Vagina (tissue), 2 donors: ENCODE data around the gene ZNF662.

Experiments used
- CTCF ChIP-seq, 3 experiments: fragments of 450-650 bp in 2 of 3; fragments of 200-600 bp in 1 of 3; sonication (generic) in 1 of 3; IDR thresholded peaks; one replicate each; pipeline ENCODE4 v1.5.1; 2017 to 2019; ENCODE audit warnings: antibody characterized with exemption in 3 of 3, mild to moderate bottlenecking in 2 of 3, moderate library complexity in 2 of 3
- POLR2A ChIP-seq, 2 donors: fragments of 450-650 bp; IDR thresholded peaks; one replicate each; pipeline ENCODE4 v1.6.1; 2017; ENCODE audit warnings: antibody characterized with exemption in 2 of 2, mild to moderate bottlenecking in 2 of 2, moderate library complexity in 2 of 2
- POLR2AphosphoS5 ChIP-seq, 2 donors: sonication (generic); formaldehyde crosslinking; IDR thresholded peaks; one replicate each; pipeline ENCODE4 v1.9.0; 2017; ENCODE audit warnings: antibody characterized with exemption in 2 of 2, mild to moderate bottlenecking in 2 of 2, low read depth in 1 of 2; ENCODE audit not compliant: insufficient read depth in 1 of 2

- TF ChIP-seq CTCF (IDR thresholded peaks at IDR 0.05), result no peak
- TF ChIP-seq POLR2A (IDR thresholded peaks at IDR 0.05), result no peak
- TF ChIP-seq POLR2AphosphoS5 (IDR thresholded peaks at IDR 0.05; ENCODE audit: insufficient read depth in 1 of 2, low read depth in 1 of 2), result no peak
Measured at GRCh38 chr3:42864321-42864950, 41.5 kb upstream of the ZNF662 start.
